RCC 7860 (cell line): ENCODE results near the gene TACC3.

Experiments used
- DNase-seq: peaks from one replicate; pipeline ENCODE4 v3.0.0-alpha.2; 2015; ENCODE audit warnings: low spot score
- FAIRE-seq: peaks from 2 replicates; lab custom pipeline; 2012; peaks lifted over from hg19 to GRCh38; lab: Jason Lieb, UNC

Gene TACC3

GRCh38 chr4:1756893-1757779 is 35.8 kb downstream of the TACC3 start:
- DNase-seq (no peak), FAIRE-seq (no peak)

DNA sequence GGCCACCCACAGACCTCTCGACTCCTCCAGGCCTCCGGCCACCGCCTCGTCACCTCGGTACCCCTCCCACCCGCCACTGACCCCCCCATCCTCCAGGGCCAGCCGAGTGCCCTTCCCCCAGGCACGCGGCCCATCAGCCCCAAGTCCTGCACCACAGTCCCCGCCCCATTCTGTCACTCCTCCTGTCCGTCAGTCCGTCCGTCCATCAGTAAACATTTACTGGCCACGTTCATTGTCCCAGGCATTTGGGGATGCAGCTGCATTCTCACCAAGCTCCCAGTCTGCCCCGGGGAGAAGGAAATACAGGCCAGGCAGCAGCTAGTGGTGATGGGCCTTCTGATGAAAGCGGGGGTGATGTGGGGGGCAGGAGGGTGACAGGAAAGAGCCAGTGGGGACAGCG is 36.5 kb downstream of the TACC3 start:
- DNase-seq = no peak
- FAIRE-seq = no peak

- FAIRE-seq (no peak), DNase-seq (no peak)
These were observed 37.2 kb downstream of the TACC3 start for GRCh38 chr4:1758306-1759121.

DNA sequence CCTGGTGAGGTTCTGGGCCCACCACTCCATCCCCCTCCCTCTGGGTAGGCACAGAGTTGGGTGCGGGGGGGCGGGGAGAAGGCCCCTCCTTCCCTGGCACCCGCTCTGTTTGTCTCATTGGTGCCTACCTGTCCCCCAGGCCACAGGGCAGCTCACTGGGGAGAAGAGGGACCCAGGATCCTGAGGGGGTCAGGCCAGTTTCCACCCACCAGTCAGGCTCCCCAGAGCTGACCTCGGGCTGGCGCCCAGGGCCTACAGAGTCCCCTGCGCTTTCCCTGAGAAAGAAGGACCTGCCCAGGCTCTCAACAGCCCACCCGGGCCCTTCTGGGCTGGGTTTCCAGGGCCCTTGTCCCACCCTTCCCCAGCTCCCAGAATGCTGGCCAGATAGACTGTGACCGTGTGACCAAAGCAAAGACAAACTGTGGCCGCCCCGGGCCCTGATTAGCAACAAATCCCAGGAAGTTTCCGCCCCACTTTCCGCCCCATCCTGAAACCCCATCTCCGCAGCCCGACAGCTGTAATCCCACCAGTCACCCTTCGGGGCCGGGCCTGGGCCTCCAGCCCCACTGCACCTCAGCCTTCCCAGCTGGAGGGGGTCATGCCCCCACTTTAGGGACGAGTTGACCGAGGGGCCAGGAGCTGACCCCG is 38.0 kb downstream of the TACC3 start:
- no peak for DNase-seq
- no peak for FAIRE-seq

DNA sequence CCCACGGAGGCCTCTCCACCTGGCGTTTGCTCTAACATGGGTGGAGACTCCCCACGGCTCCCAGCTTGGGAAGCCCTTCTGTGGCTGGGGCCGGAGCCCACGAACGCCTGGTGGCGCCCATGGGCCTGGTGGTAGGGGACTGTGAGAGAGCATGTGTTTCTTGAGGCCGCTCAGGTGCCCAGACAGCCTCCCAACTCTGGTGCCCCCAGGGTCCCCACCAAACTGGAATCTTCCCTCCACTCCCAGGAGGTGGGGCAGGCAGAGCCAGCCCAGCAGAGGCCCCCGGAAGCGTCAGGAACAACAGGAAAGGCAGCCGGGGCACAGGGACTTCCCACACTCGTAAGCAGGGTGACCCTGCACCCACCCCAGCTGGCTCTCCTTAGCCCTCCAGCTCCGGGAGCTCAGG is 38.5 kb downstream of the TACC3 start:
- no peak for DNase-seq
- no peak for FAIRE-seq

GRCh38 chr4:1760521-1761071 is 39.3 kb downstream of the TACC3 start:
- FAIRE-seq (no peak), DNase-seq (no peak)

- no peak for DNase-seq
- FAIRE-seq = no peak
These were observed 39.9 kb downstream of the TACC3 start for GRCh38 chr4:1761130-1761689.

- no peak for FAIRE-seq
- no peak for DNase-seq
These were observed 41.1 kb downstream of the TACC3 start for GRCh38 chr4:1762264-1763010.

- DNase-seq = no peak
- no peak for FAIRE-seq
These were observed 41.8 kb downstream of the TACC3 start for GRCh38 chr4:1763070-1763549.

DNA sequence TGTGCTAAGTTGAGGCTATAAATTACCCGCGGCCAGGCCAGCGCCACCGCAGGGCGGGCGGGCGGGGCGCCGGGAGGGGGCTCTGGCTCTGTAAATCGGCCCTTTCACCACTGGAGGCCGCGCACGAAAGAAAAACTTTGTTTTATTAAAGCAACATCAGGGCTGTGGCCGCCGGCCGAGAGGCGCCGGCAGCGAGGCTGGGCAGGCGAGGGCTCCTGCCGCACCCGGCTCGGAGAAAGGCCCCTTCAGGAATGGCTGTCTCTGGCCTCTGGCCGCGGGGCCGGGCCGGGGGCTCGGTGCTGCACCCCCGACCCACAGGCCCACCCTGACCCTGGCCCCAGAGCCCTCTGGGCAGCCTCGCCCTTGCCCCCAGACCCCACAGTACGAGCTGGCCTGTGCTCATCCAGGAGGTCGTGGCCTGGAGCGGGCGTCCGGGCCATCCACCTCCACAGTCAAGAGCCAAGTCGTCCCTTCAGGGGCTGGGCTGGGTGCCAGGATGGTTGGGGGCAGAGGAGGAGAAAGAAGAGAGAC is 42.3 kb downstream of the TACC3 start:
- FAIRE-seq (no peak), DNase-seq (no peak)

DNA sequence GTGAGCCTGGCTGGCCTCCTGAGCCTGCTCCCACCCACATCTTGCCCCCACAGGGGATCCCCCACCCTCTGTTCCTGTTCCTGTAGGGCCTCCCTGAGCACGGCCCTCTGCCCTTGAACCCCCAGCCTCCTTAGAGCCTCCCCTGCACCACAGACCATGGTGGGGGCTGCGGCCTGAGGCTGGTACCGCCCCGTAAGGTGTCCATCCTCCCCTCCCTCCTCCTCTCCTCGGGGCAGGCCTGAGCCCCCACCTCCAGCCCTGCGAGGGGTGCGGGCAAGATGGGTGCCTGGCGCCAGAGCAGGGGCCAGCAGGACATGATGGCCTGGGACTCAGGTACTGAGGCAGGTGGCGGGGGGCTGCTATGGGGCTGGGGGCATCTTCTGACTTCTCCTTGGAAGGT is 43.3 kb downstream of the TACC3 start:
- no peak for FAIRE-seq
- no peak for DNase-seq

DNA sequence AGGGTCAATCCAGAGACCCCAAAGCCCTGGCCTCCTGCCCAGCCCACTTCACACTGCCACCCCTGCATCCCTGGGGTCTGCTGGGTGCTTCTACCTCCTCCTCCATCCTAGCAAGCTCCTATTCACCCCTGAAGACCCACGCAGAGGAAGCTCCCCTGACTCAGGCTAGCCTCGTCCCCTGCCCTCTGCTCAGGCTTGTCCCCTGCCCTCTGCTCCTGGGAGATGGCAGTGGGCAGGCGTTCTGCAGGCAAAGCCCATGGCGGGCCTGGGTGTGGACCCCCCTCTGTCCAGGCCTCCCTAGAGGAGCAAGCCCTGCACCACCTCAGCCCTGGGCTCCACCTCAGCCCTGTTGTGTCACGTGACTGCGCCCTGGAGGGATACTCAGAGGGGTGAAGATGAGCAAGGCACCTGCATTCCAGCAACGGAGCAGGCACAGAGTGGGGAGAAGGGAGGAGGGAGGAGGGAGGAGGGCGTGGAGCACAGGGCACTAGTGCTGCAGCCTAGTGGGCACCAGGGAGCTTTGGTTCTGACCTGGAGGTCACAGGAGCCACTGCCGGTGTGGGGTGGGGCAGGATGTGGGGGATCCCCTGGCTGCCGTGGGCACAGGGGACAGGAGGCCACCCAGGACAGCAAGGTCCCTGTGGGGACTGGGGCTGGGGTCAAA is 44.2 kb downstream of the TACC3 start:
- FAIRE-seq = no peak
- DNase-seq = no peak

GRCh38 chr4:1766106-1767060 is 45.1 kb downstream of the TACC3 start:
- FAIRE-seq (no peak), DNase-seq (no peak)

DNA sequence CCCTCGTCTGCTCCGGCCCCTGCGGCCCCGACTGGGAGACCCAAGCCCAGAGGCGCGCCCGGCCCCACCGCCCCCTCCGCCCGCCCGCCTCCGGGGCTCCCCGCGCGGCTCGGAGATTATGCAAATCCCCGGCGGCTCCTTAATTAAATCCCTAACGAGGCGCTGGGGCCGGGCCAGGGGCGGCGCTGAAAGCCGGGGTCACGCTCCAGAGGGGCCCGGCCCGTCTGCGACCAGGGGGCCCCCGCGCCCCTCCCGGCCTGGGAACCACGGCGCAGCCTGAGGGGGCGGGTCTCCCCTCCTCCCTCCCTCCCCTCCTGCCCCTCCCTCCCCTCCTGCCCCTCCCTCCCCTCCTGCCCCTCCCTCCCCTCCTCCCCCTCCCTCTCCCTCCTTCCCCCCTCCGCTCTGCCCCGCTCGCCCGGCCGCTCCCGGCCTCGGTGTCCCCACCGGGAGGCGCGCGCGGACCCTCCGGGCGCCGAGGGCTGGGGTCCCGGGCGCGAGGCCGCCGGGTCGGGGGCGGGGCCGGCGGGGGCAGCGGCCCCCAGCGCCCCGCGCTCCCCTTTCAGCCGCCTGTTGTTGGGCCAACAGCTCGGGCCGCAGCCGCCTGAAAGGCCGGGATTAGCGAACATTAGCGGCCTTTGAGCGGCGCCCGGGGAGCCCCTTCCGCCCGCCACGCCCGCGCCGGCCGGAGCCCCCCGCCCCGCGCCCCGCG is 45.9 kb downstream of the TACC3 start:
- FAIRE-seq (no peak), DNase-seq (no peak)

DNA sequence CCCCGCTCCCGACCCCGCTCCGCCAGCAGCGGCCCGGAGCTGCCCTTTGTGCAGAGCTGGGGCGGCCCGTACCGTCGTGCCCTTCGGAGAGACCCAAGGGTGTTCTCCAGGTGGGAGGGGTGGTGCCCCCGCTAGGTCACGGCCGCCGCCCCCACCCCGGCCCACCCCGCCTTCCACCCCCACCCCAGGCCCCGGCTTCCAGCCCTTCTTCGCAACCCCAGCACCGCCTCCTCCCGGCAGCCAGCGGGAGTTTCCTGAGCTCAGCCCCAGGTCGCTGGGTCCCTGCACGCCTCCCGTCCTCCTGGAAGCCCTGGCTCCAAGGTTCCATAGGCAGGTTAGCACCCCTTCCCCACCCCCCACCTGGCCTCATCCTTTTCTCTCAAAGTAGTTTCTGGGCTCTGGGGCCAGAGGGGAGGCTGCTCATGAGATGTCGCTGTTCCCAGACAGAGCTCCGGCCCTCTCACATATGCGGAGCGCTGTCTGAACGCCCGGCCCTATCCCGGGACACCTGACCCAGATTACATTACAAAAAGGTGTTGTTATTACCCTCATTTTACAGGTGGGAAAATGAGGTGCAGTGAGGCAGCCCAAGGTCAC is 46.5 kb downstream of the TACC3 start:
- FAIRE-seq (no peak), DNase-seq (no peak)

DNA sequence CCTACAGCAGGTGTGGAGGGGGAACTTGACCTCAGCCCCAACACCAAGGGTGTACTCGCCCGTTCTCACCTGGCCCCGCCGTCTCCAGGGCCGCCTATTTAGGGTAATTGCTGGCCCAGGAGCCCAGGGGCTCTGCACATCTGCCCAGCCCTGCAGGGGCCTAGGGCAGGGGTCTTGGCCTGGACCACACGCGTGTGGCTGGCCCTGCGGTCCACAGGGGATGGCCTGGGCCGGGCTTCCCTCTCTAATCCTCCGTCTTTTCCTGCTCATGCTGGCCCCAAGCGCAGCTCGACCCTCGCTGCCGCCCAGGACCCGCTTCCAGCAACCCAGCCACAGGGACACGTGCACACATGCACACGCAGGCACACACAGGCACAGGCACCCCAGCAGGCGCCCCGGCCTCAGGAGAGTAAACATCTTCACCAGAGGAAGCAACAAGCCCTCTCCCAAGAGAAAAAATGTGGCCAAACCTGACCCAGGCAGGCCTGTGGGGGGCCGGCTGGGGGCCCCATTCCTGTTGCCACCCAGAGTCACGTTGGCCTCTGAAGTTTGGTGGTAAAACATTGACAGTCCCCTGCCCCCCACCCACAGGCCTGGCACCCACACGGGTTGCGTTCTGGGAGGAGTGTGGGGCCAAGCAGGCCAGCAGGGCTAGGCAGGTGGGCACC is 47.2 kb downstream of the TACC3 start:
- DNase-seq (no peak), FAIRE-seq (no peak)

- DNase-seq = no peak
- no peak for FAIRE-seq
These were observed 48.4 kb downstream of the TACC3 start for GRCh38 chr4:1769692-1770091.
